ENCODE measurements around the gene CTIF.

CTIF gene

GRCh38 chr18:48619016-48619415 is 80.2 kb downstream of the CTIF start:
- TF ChIP-seq CTCF (IDR thresholded peaks at IDR 0.05; ENCODE audit: insufficient read depth, low read depth, low read length, missing control alignments), result no peak
- no peak overlapping the region for H3K4me3 ChIP-seq (ENCODE audit: low read length)
- DNase-seq (ENCODE audit: low read depth), result no peak

DNA sequence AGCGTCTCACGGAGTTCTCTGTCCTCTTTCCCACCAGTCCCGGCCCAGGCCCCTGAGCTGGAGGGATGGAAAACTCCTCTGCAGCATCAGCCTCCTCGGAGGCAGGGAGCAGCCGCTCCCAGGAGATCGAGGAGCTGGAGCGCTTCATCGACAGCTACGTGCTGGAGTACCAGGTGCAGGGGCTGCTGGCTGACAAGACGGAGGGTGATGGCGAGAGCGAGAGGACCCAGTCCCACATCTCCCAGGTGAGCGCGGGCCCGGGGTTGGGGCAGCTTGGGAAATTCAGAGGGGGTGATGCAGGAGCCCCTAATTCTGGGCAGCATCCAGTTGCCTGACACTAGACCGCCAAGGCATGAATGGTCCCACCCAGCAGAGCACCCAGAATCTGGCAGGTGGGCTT is 80.7 kb downstream of the CTIF start:
- H3K4me3 ChIP-seq (ENCODE audit: low read length), result no peak overlapping the region
- no peak for DNase-seq (ENCODE audit: low read depth)
- TF ChIP-seq CTCF (IDR thresholded peaks at IDR 0.05; ENCODE audit: insufficient read depth, low read depth, low read length, missing control alignments), result no peak

DNA sequence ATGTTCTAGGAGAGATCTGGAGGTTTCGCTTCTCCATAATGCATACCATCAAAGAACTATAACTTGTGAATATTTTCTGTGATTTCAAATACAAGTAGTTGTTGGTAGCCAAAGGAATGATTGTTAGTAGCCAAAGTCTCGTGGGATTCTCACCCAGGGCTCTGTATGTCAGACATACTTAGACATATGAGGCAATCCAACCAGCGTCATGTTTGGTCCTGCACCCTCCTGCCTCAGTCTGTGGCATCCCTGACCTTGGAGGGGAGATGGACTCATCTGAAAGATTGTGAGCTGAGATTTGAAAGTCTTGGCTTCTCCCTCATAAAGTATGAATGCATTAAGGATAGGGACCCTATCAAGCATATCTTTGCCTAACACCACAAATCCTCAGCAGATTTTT is 81.2 kb downstream of the CTIF start:
- TF ChIP-seq CTCF (IDR thresholded peaks at IDR 0.05; ENCODE audit: insufficient read depth, low read depth, low read length, missing control alignments), result no peak
- DNase-seq (ENCODE audit: low read depth), result no peak
- no peak overlapping the region for H3K4me3 ChIP-seq (ENCODE audit: low read length)

DNA sequence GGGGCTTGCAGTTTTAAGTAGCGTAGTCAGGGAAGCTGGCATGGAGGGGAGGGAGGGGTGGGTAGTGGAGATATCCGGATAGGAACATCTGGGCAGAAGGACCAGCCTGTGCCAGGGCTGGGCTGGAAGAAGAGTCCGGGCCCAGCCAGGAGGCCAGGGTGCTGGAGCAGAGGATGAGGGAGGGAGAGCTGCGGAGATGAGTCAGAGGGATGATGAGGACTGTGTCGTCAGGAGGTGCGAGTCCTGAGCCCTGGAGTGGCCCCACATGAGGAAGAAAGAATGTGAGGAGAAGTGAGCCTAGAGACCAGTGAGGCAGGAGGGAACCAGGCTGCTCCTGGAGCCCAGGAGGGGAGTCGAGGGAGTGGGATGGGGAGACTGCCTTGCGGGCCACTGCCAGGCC is 82.4 kb downstream of the CTIF start:
- no peak overlapping the region for H3K4me3 ChIP-seq (ENCODE audit: low read length)
- no peak for TF ChIP-seq CTCF (IDR thresholded peaks at IDR 0.05; ENCODE audit: insufficient read depth, low read depth, low read length, missing control alignments)
- peak; percentile 74 for DNase-seq (ENCODE audit: low read depth)

- DNase-seq (ENCODE audit: low read depth), result no peak
- no peak for TF ChIP-seq CTCF (IDR thresholded peaks at IDR 0.05; ENCODE audit: insufficient read depth, low read depth, low read length, missing control alignments)
- no peak overlapping the region for H3K4me3 ChIP-seq (ENCODE audit: low read length)
These were observed 83.2 kb downstream of the CTIF start for GRCh38 chr18:48621815-48622555.

- peak; percentile 53 for DNase-seq (ENCODE audit: low read depth)
- H3K4me3 ChIP-seq (ENCODE audit: low read length), result no peak overlapping the region
- TF ChIP-seq CTCF (IDR thresholded peaks at IDR 0.05; ENCODE audit: insufficient read depth, low read depth, low read length, missing control alignments), result no peak
These were observed 84.1 kb downstream of the CTIF start for GRCh38 chr18:48622911-48623431.
